HK-2 (cell line): ENCODE data around the gene ZNF385B.
"Not testable (repeated sequence)": the region's sequence is repeated elsewhere in the genome, so short reads cannot be mapped to it uniquely, and the experiment has no call there.

Experiments used
- DNase-seq: peaks from one replicate; pipeline ENCODE4 v3.0.0-alpha.2; 2018; ENCODE audit not compliant: unreplicated experiment

ZNF385B gene

DNA sequence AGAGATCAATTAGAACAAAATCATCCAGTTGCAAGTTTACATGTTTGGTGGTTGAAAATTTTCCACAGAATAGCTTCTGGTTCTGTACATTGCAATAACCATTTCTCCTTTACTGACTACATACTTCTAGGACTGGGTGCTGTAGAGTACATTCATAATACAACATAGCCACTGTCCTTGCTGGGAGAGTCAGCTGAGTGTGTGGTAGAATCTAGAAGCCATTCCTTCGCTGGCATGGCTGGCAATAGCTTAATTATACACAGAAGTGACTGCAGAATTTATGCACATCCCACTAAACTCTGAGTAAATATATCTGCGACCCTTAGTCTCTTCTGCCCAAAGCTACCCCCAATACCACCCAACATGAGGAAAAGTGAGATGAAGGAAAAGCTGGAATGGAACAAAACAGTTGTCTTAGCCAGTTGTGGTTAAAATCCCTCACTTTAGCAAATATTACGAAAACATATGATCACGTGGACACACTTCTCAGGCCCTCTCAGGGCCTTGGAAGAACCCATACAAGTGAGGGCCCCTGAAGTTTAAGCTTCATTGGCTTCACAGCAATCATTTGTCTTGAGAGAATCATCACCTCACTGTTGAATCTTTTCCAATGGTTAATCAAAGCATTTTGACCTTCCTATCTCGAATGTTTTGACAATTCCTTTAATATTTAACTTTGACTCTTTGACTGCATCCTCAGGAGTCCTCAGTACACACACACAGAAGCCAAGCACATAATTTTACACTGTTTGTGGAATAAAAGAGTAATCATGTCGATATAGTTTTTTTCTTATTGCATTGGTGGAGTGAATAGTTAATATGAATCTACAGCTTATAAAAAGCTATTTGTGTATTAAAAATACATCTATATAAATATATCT, 225.1 kb downstream of the ZNF385B start:
- DNase-seq: peak; percentile 44

DNA sequence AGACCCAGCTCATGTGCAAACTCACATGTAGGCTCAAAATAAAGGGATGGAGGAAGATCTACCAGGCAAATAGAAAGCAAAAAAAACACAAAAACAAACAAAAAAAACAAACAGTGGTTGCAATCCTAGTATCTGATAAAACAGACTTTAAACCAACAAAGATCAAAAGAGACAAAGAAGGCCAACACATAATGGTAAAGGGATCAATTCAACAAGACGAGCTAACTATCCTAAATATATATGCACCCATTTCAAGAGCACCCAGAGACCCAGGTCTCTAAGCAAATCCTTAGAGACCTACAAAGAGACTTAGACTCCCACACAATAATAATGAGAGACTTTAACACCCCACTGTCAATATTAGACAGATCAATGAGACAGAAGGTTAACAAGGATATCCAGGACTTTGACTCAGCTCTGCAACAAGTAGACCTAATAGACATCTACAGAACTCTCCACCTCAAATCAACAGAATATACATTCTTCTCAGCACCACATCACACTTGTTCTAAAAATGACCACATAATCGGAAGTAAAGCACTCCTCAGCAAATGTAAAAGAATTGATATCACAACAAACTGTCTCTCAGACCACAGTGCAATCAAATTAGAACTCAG, 229.5 kb downstream of the ZNF385B start:
- not testable (repeated sequence) for DNase-seq

- not testable (repeated sequence) for DNase-seq
These were observed 231.6 kb downstream of the ZNF385B start for GRCh38 chr2:179629776-179630175.

DNA sequence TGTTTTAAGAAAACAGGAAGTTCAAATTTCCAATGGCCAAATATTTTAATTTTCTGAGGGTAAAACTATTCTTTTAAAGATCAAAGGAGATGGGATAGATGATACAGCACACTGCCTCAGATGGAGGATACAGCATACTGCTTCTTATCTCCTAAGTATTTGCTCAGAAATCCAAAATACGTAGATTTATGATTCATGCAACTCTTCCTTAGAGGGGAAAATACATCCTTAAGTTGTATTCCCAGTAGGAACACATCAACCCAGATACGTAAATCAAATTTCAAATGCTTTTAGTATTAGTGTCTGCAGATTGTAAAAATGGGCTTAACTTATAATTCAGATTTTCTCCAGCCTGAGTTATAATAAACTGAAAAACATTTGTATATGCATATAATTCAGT, 235.2 kb downstream of the ZNF385B start:
- no peak for DNase-seq

GRCh38 chr2:179622635-179623300, 238.6 kb downstream of the ZNF385B start:
- no peak for DNase-seq

GRCh38 chr2:179622112-179622511, 239.3 kb downstream of the ZNF385B start:
- DNase-seq: no peak

DNA sequence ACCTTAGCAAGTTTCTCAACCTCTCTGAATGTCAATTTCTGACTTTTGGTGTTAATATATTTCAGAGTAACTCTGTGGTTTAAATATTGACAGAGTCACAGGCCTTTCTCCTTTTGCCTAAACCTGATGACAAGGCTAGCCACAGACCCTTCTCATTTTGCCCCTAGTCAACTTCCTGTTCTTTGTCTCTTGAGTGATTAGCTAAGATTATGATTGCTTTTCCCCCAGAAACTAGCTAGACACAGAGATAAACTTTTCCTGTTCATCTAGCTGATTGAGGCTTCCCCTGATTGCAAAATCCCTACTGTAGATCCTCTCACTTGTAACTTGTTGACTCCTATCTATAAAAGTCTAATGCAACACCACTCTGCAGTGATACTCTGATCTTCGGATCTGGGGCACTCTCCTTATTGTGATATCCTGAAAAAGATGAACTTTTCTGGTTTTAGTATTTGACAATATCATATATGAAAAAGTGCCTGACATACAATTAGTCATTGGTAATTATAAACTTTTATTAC, 241.4 kb downstream of the ZNF385B start:
- no peak for DNase-seq

DNA sequence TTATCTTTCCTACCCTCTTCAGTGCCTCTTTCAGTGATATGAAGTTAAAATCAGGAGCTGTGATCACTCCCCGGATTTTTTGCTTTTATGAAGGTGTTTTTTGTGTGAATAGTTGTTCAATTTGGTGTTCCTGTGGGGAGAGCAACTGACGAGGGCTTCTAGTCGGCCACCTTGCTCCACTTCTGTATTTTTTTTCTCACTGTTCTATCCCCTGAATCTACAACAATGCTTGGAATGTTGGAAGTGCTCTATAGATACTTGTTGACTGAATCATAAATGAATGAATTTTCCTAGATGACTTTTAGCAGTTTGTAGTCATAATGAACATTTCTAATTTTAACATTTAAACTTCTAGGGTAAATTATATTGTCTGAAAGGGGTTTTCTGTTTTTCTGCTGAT, 247.3 kb downstream of the ZNF385B start:
- no peak for DNase-seq

GRCh38 chr2:179613701-179614100, 247.7 kb downstream of the ZNF385B start:
- no peak for DNase-seq

DNA sequence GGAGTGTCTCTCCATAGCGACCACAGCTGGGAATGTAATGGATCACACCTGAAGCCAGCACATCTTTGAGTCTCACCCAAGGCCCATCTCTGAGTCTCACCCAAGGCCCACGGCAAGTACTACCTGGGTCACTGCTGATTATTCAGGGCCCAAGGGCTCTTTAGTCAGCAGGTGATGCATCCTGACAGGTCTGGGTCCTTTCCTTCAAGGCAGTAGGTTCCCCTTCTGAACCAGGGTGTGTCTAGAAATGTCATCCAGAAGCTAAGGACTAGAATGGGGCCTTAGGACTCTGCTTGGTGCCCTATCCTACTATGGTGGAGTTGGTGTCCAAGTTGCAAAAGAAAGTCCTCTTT, 248.1 kb downstream of the ZNF385B start:
- no peak for DNase-seq

- DNase-seq: no peak
These were observed 248.7 kb downstream of the ZNF385B start for GRCh38 chr2:179612591-179613298.

DNA sequence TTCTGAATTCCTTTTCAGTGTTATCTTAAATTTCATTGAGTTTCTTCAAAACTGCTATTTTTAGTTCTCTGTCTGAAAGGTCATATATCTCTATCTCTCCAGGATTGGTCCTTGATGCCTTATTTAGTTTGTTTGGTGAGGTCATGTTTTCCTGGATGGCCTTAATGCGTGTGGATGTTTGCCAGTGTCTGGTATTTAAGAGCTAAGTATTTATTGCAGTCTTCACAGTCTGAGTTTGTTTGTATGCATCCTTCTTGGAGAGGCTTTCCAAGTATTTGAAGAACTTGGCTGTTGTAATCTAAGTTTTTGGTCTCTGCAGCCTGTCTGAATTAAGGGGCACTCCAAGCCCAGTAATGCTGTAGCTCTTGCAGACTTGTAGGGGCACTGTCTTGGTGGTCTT, 249.3 kb downstream of the ZNF385B start:
- DNase-seq: no peak

- no peak for DNase-seq
These were observed 255.3 kb downstream of the ZNF385B start for GRCh38 chr2:179606141-179606540.

DNA sequence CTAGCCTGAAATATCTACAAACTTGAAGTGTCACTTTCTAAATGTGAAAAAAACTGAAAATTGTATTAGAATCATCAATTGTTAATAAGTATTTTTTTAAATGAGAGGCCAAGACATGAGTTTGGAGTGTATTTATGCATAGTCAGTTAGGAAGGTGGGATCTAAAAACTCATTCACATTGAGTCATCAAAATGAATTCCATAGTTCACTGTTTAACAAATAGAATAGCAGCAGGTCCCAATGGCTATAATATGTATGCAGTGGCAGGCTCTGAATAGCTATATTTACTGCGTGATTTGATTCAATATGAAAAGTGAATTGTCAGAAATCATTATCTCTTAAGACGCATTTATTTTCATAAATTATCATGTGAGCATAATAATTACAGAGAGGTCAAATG, 256.1 kb downstream of the ZNF385B start:
- DNase-seq: no peak

GRCh38 chr2:179604598-179604997, 256.8 kb downstream of the ZNF385B start:
- no peak for DNase-seq

- no peak for DNase-seq
These were observed 259.0 kb downstream of the ZNF385B start for GRCh38 chr2:179602452-179602851.

- DNase-seq: no peak
These were observed 265.4 kb downstream of the ZNF385B start for GRCh38 chr2:179596018-179596417.

DNA sequence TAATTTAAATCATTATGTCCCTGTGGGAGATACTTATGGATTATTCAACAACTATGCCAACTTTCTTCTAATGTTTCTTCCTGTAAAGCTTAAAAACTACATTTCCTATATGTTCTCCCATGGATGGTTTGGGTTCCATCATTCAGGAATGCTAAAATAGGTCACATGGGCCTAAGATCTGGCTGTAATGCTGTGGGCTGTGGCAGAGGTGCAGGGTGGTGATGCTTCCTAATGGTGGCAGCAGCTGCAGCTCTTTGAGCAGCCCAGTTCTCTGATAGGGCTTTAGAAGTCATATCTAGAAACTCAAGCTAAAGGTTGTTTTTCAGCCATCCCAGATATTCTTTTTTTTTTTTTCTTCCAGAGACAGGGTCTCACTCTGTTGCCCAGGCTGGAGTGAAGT, 266.1 kb downstream of the ZNF385B start:
- DNase-seq: no peak

DNA sequence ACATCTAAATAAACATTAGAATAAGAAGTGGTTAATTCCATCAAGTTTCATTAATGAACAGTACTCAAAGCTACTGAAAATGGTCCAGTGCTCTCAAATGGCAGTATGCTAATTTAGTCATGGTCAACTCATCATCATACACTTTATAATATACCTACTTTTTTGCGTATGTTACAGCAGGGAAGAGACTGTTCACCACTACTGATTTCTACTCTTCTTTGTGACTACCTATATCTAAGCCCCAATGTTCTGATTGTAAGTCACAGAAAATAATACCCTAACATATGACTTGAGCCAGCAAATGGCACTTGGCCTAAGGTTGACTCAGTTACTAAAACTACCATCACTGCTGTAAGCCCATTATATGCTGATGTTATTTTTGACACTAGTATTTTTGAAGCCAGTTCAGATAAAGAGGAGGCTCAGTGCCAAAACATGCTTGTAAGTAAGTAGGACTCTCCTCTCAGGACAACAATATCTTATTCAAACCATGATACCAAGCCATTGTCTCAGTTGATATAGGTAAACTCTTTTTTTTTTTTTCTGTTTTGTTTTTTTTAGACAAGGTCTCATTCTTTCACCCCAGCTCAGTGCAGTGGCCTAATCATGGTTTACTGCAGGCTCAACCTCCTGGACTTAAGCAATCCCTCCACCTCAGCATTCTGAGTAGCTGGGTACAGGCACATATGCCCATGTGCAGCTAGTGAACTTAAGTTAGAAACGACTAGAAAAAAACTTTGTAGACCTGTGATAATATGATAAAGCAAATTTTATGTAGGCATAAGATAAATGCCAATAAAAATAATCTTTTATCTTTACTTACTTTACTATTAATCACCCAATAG, 266.9 kb downstream of the ZNF385B start:
- no peak for DNase-seq

- DNase-seq: no peak
These were observed 268.1 kb downstream of the ZNF385B start for GRCh38 chr2:179593323-179593722.
